GM20431 (cell line): ENCODE data around the gene PROKR2.

Source experiments
- in situ Hi-C: fragments of 300-500 bp; cut with MseI, MboI; formaldehyde crosslinking; loops from one replicate; pipeline ENCODE4 v1.15.0; 2020; ENCODE audit warnings: low sequenced_read_pairs; ENCODE audit not compliant: unreplicated experiment

The PROKR2 gene

DNA sequence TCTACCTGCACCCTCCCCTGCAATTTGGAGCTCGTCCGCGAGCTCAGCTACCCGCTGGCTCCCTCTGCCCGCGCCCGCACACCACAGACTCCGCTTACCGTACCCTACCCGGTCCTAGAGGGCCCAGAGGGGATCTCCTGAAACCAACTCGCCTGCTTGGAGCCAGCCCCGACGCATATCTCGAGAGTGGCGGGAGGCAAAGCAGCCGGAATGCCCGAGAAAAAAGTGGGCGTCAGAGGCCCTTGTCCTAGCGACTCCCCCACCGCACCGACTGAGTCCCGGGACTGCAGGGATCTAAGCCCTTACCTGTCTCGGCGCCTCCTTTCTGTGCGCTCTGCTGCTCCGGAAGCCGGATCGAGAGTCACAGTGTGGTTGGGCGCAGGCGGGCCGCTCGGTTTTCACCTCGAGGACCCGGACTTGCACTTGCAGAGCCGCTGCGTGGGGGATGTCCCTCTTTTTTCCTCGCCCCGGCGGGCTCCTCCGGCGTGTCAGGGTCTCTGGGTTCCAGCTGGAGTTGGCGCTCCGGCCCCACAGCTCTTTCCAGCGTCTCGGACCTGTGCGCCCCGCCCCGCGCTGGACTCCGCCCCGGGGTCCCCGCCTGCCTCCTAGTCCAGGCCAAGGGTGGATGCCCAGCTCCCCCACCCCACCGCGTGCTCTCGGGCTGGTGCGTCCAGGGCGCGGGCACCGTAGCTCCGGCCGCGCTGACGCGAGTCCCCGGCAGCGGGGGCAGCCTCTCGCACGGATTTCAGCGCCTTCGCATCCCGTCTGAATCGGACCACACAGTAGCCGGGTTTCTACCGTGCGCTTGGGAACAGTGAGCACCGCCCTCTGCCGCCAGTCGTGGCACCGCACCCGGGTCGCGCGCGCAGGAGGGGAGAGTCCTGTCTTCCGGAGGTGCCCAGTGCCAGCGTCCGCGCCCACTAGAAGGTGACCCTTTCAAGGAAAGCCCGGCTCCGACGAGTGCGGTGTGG lies at the start of gene PROKR2:
Gene PROKR2, minus strand, starts transcription at position 767 of the 971 bp plus-strand sequence. CDS start 2,585 bp downstream, outside the sequence.
- in situ Hi-C loops: no loop called here

GRCh38 chr20:5364997-5365597 lies 48.3 kb upstream of the PROKR2 start:
- in situ Hi-C loops: no loop called here

- in situ Hi-C loops: no loop called here
Measured at GRCh38 chr20:5364136-5364821, 47.5 kb upstream of the PROKR2 start.

- in situ Hi-C loops: no loop called here
Measured at GRCh38 chr20:5362771-5363170, 46.0 kb upstream of the PROKR2 start.

GRCh38 chr20:5361176-5361575 lies 44.4 kb upstream of the PROKR2 start:
- in situ Hi-C loops: no loop called here

DNA sequence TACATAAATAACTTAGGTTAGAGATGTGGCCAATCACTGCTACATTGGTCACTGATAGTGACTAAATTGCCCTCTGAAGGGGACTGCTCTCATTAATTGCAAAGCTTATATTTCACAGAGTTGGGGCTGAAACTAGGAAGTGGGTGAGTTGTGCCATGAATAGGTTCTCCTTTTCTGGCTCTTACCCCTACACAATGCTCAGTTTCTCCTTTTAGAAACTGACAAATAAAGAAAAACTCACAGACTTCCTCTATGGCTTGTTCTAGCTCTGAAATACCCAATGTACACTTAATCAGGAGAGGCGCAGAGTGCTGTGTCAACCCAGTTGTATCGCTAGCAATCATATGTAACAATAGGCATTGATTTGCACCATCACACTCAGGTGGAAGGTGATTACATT lies 41.2 kb upstream of the PROKR2 start:
- in situ Hi-C loops: no loop called here

DNA sequence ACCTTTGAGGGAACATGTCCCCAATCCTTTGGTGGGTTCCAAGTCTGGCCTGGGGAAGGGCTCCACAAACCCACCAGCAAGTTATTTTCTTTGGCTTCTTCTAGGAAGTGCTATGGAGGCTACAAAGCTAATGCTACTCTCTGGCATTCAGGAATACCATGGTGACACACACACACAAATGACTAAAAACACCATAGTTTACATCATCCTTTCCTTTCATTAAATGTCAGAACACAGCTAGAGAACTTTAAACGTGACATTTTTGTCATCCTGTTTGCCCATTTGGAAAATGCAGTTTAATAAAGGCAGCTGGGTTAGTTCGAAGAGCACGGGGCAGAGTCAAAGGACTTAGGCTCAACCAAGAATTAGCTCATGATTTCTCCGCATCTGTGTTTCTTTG lies 40.2 kb upstream of the PROKR2 start:
- in situ Hi-C loops: no loop called here

- in situ Hi-C loops: no loop called here
Measured at GRCh38 chr20:5354901-5355300, 38.1 kb upstream of the PROKR2 start.

DNA sequence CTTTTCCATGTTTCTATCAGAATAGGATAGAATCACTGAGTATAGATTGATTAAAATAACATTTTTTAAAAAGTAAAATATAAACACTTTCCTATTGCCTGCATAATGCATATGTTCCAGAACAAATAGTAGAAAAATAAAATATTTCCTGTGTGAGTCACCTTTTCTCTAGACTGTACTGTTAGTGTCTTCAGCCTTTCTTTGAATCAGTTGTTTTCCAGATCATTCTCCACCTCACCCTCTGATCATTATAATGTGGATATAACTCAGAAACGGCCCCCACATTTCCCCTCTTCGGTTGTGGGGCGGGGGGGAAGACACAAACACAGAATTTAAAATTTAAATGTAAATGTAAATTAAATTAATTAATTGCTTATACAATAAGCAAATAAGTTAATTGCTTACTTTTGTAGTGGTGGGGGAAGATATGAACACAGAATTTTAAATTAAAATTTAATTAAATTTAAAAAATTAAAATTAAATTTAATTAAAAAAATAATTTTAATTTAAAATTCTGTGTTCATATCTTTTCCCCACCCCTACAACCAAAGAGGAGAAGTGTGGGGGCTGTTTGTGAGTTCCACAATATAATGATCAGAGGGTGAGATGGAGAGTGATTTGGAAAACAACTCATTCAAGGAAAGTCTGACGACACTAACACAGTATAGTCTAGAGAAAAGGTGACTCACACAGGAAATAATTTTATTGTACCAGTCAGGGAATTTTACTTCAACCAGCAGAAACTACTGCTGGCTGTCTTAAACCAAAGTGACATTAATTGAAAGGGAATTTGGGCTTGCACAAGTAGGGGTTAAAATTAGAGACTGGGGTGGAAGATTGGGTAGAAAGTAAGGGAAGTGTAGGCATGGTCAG lies 37.1 kb upstream of the PROKR2 start:
- in situ Hi-C loops: no loop called here

GRCh38 chr20:5349448-5349847 lies 32.7 kb upstream of the PROKR2 start:
- in situ Hi-C loops: no loop called here

GRCh38 chr20:5342021-5342420 lies 25.3 kb upstream of the PROKR2 start:
- in situ Hi-C loops: no loop called here

GRCh38 chr20:5331340-5331739 lies 14.6 kb upstream of the PROKR2 start:
- in situ Hi-C loops: no loop called here

DNA sequence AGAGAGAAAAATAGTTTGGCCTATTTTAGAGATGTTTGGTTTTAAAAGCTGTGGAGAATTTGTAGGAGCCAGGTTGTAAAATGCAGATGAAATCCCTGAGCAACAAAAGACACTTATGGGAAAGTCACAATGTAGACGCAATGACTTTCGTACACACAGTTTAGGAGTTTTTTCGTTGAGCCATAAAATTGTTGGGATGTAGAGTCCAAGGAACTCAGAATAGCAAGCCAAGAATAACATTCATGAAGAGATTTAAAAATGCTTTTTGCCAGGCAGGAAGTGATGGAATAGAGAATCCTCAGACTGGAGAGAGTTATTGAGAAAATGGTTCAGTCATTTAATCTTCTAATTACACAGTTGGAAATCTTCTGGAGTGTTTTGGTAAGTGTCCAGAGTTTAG lies 11.5 kb upstream of the PROKR2 start:
- in situ Hi-C loops: no loop called here

DNA sequence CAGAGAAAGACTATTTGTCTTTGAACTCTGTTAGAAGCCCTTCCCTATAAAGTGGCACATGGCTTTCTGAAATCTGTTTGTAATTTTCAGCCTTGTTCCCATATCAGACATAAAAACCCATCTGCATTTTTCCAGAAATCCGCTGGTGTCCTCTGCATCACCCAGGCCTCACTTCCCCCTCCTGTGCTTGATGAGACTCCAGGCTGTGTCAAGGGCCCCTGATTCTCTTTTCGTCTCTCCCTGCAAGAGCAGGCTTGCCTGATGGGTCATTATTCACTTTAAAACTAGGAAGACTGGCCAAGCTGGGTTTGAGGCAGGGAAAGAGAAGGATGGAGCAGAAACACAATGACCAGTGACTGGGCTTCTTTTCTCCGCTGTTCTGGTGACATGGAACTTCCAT lies 10.6 kb upstream of the PROKR2 start:
- in situ Hi-C loops: no loop called here

- in situ Hi-C loops: no loop called here
Measured at GRCh38 chr20:5315807-5316187, 957 bp downstream of the PROKR2 start.

DNA sequence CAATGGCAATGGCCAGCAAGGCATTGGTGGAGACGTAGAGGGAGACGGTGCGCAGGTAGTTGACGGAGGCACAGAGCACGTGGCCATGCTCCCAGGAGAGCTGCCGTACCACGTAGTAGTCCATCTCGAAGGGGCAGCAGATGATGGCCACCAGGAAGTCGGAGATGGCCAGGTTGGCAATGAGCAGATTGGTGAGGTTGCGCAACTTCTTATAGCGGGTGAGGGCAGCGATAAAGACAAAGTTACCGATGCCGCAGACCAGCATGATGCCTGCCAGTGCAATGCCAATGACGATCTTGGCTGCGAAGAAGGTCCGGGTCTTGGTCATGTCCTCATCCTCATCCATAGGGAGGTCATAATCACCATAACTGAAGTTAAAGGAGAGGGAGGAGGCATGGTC lies 2.8 kb downstream of the PROKR2 start:
- in situ Hi-C loops: no loop called here

DNA sequence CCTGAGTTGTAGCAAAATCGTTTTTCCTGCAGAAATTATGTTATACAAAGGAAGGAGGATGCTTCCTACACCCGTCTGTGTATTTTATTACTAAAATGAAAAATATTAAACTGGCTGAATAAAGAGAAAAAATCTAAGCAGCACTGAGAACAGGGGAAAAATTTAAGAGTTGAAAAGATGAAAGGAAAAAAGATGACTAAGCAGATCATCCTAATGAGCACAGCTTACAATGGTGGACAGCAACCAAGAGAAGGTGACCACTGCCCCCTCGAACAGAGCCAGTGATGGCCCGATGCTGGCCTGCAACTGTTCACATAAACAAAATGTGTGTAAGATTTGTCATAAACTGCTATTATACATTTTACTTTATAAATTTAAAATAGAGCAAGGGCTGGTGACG lies 4.2 kb downstream of the PROKR2 start:
- in situ Hi-C loops: no loop called here

- in situ Hi-C loops: no loop called here
Measured at GRCh38 chr20:5309971-5310370, 6.8 kb downstream of the PROKR2 start.

GRCh38 chr20:5298811-5299210 lies 17.9 kb downstream of the PROKR2 start:
- in situ Hi-C loops: no loop called here
